Parathyroid adenoma (tissue), 2 donors: ENCODE measurements around the gene ZNF609.

Experiments used
- H2AFZ ChIP-seq: fragments of 300-600 bp; sonication (generic); one replicate; pipeline ENCODE4 v1.7.0; 2017; ENCODE audit warnings: antibody characterized with exemption, mild to moderate bottlenecking
- H3K27ac ChIP-seq: fragments of 300-600 bp; sonication (generic); one replicate; pipeline ENCODE4 v1.7.0; 2017
- H3K27me3 ChIP-seq: fragments of 300-600 bp; sonication (generic); one replicate; pipeline ENCODE4 v1.7.0; 2017; ENCODE audit warnings: low read length; ENCODE audit not compliant: control insufficient read depth, insufficient read depth
- H3K36me3 ChIP-seq: fragments of 300-600 bp; sonication (generic); one replicate; pipeline ENCODE4 v1.7.0; 2017; ENCODE audit warnings: low read length; ENCODE audit not compliant: control insufficient read depth, insufficient read depth
- H3K4me1 ChIP-seq: fragments of 300-600 bp; sonication (generic); one replicate; pipeline ENCODE4 v1.7.0; 2017; ENCODE audit warnings: control low read depth
- H3K4me2 ChIP-seq: fragments of 300-600 bp; sonication (generic); one replicate; pipeline ENCODE4 v1.7.0; 2017; ENCODE audit warnings: low read length
- H3K4me3 ChIP-seq: fragments of 300-600 bp; sonication (generic); one replicate; pipeline ENCODE4 v1.7.0; 2017; ENCODE audit warnings: low read depth, low read length
- H3K79me2 ChIP-seq: fragments of 300-600 bp; sonication (generic); one replicate; pipeline ENCODE4 v1.7.0; 2017; ENCODE audit warnings: control low read depth
- H3K9ac ChIP-seq: fragments of 300-600 bp; sonication (generic); one replicate; pipeline ENCODE4 v1.7.0; 2017; ENCODE audit warnings: mild to moderate bottlenecking
- H3K9me3 ChIP-seq: fragments of 300-600 bp; sonication (generic); one replicate; pipeline ENCODE4 v1.7.0; 2017; ENCODE audit warnings: low read length; ENCODE audit not compliant: control insufficient read depth
- TF ChIP-seq, protein P1 (sequence below): fragments of 300-600 bp; sonication (generic); IDR thresholded peaks from one replicate; pipeline ENCODE4 v1.7.0; 2017; ENCODE audit warnings: antibody characterized with exemption, mild to moderate bottlenecking
- donor health status: primary hyperparathyroidism.

ZNF609 gene

DNA sequence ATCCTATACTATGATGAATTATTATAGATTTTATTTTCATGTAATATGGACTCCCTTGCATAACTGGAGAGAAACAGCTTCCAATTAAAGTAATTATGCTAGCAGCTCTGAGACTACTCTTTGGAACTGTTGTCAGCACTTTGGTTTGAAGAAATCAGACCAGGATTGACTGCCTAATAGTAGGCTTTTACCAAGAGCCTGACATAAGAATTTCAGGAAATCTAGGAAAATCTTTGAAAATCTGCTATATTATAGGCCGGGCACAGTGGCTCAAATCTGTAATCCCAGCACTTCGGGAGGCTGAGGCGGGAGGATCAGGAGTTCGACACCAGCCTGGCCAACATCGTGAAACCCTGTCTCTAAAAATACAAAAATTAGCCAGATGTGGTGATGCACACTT, 62.9 kb downstream of the ZNF609 start:
- Histone ChIP-seq H2AFZ (no peak overlapping the region), H3K4me2 (no peak overlapping the region), H3K27ac (no peak overlapping the region), H3K9ac (no peak overlapping the region), H3K4me3 (no peak overlapping the region), H3K36me3 (no peaks in the 10 kb centered on the region), H3K4me1 (no peaks in the 10 kb centered on the region), H3K27me3 (no peaks in the 10 kb centered on the region), H3K79me2 (peaks cover 6% of the 10 kb centered on the region), H3K9me3 (no peaks in the 10 kb centered on the region)
- TF ChIP-seq, protein P1, sequence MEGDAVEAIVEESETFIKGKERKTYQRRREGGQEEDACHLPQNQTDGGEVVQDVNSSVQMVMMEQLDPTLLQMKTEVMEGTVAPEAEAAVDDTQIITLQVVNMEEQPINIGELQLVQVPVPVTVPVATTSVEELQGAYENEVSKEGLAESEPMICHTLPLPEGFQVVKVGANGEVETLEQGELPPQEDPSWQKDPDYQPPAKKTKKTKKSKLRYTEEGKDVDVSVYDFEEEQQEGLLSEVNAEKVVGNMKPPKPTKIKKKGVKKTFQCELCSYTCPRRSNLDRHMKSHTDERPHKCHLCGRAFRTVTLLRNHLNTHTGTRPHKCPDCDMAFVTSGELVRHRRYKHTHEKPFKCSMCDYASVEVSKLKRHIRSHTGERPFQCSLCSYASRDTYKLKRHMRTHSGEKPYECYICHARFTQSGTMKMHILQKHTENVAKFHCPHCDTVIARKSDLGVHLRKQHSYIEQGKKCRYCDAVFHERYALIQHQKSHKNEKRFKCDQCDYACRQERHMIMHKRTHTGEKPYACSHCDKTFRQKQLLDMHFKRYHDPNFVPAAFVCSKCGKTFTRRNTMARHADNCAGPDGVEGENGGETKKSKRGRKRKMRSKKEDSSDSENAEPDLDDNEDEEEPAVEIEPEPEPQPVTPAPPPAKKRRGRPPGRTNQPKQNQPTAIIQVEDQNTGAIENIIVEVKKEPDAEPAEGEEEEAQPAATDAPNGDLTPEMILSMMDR: no peak

DNA sequence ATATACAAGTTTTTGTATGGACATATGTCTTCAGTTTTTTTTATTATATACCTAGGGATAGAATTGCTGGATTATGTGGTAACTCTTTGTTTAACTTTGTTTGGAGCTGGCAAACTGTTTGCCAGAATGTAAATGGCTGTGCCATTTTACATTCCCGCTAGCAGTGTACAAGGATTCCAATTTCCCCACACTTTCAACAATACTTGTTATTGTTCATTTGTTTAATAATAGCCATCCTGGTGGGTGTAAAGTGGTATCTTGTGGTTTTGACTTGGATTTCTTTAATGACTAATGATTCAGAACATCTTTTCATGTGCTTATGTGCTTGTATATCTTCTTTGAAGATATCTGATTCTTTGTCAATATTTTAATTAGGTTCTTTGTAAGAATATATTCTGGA, 64.4 kb downstream of the ZNF609 start:
- no peaks in the 10 kb centered on the region for H3K36me3 ChIP-seq
- H2AFZ ChIP-seq: no peak overlapping the region
- no peak overlapping the region for H3K9ac ChIP-seq
- no peaks in the 10 kb centered on the region for H3K9me3 ChIP-seq
- H3K4me1 ChIP-seq: no peaks in the 10 kb centered on the region
- no peak overlapping the region for H3K4me3 ChIP-seq
- TF ChIP-seq, protein P1: no peak
- no peak overlapping the region for H3K27ac ChIP-seq
- no peaks in the 10 kb centered on the region for H3K27me3 ChIP-seq
- peaks cover 16% of the 10 kb centered on the region for H3K79me2 ChIP-seq
- H3K4me2 ChIP-seq: no peak overlapping the region

DNA sequence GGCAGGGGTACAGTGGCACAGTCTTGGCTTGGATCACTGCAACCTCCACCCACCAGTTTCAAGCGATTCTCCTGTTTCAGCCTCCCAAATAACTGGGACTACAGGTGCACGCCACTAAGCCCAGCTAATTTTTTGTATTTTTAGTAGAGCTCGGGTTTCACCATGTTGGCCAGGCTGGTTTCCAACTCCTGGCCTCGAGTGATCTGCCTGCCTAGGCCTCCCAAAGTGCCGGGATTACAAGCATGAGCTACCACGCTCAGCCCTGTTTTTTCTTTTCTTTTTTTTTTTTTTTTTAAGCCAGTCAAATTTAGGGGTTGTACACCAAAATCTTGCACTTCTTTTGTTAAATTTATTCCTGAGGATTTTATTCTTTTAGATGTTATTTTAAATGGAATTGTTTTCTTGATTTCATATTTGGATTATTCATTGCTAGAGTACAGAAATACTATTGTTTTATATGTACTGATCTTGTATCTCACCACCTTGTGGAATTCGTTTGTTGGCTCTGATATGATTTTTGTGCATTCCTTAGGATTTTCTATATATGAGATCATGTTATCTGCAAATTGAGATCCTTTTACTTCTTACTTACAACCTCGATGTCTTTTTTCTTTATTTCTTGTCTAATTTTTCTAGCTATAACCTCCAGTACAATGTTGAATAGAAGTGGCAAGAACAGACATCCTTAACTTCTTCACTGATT, 65.6 kb downstream of the ZNF609 start:
- no peak overlapping the region for H3K4me3 ChIP-seq
- no peaks in the 10 kb centered on the region for H3K36me3 ChIP-seq
- no peak overlapping the region for H3K4me2 ChIP-seq
- no peaks in the 10 kb centered on the region for H3K4me1 ChIP-seq
- H2AFZ ChIP-seq: no peak overlapping the region
- TF ChIP-seq, protein P1: no peak
- no peaks in the 10 kb centered on the region for H3K9me3 ChIP-seq
- H3K27ac ChIP-seq: no peak overlapping the region
- H3K9ac ChIP-seq: no peak overlapping the region
- peaks cover 25% of the 10 kb centered on the region for H3K79me2 ChIP-seq
- H3K27me3 ChIP-seq: no peaks in the 10 kb centered on the region

DNA sequence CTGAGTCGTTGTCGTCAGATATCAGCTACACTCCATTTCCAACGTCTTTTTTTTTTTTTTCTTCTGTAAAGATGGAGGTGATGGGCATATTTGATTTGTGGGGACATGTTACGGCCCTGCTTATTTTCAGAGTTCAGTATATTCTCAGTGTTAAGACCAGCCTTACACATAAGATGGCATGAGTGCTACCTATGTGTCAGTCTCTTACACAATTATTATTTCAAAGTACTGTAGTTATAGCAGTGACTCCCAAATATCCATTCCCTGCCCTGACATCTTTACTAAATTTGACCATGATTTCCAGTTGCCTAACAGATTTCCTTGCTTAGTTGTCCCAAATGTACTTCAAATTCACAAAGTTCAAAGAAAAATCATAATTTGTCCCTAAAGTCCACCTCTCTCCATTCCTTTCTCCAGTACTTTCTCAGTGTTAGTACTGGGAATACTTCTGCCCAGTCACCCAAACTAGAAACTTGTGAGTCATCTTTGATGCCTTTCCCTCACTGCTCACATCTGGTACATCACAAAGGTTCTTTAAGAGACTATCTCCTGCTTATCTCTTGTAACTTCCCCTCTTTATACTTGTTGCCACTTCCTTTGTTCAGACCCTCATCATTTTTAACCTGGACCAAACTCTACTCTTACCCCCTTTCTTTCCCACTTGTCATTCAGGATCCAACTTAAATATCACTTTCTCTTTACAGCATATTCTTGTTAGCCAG, 67.0 kb downstream of the ZNF609 start:
- H3K4me3 ChIP-seq: no peak overlapping the region
- no peaks in the 10 kb centered on the region for H3K36me3 ChIP-seq
- H2AFZ ChIP-seq: no peak overlapping the region
- TF ChIP-seq, protein P1: no peak
- H3K4me2 ChIP-seq: no peak overlapping the region
- no peak overlapping the region for H3K27ac ChIP-seq
- no peaks in the 10 kb centered on the region for H3K4me1 ChIP-seq
- H3K9ac ChIP-seq: no peak overlapping the region
- peaks cover 27% of the 10 kb centered on the region for H3K79me2 ChIP-seq
- H3K9me3 ChIP-seq: no peaks in the 10 kb centered on the region
- H3K27me3 ChIP-seq: no peaks in the 10 kb centered on the region

DNA sequence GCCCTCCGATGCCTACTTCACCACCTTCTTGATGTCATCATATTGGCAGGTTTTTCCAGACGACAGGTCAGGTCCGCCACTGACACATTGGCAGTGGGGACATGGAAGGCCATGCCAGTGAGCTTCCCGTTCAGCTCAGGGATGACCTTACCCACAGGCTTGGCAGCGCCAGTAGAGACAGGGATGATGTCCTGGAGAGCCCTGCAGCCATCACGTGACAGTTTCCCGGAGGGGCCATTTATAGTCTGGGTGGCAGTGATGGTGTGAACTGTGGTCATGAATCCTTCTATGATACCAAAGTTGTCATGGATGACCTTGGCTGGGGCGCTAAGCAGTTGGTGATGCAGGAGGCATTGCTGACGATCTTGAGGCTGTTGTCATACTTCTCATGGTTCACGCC, 68.5 kb downstream of the ZNF609 start:
- peaks cover 28% of the 10 kb centered on the region for H3K79me2 ChIP-seq
- no peaks in the 10 kb centered on the region for H3K27me3 ChIP-seq
- H3K9ac ChIP-seq: no peak overlapping the region
- no peaks in the 10 kb centered on the region for H3K4me1 ChIP-seq
- H2AFZ ChIP-seq: no peak overlapping the region
- H3K4me2 ChIP-seq: no peak overlapping the region
- TF ChIP-seq, protein P1: no peak
- H3K27ac ChIP-seq: no peak overlapping the region
- no peaks in the 10 kb centered on the region for H3K9me3 ChIP-seq
- no peaks in the 10 kb centered on the region for H3K36me3 ChIP-seq
- no peak overlapping the region for H3K4me3 ChIP-seq
